GM12801 (cell line): Measurements from ENCODE around the gene PRKCSH.

ENCODE experiments used
- TF ChIP-seq, protein P1 (sequence below): IDR thresholded peaks from one replicate; pipeline ENCODE4 v1.5.1; 2011; ENCODE audit warnings: control low read depth; ENCODE audit not compliant: insufficient read length; ENCODE audit errors: extremely low read depth

PRKCSH gene

DNA sequence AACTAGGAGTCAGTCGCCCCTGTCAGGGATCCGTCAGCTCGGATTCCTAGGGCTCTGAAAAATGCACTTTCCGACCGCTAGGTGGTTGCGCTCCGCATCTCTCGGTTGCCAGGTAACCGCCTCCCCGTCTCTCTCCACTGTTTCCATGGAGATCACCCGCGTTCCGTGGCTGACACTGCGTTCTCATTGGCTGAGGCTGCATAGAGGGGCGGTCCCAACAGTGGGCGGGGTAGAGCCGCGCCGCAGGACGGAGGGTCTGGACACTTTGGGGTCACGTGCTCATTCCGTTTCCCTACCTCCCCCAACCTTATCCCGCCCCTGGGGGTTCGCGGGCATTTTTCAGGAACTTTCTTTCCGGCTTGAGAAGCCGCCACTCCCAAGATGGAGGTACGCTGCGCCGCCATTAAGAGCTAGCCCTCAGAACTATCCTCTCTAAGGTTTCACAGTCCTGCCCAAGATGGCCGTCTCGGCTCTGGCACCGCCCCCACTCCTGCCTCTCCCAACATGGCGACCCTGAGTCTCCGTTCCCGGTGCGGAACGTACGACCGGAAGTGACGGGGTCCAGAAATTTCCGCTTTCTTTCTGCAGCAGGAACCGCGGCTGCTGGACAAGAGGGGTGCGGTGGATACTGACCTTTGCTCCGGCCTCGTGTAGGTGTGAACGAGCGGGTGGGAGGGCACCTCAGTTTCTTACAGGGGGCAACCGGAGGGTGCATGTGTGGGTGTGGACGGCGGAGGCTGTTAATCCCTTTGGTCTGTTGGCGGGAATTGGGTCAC, at the start of gene PRKCSH, which contains the start of gene ODAD3:
Gene PRKCSH (plus strand): TSS at position 579 of the 776 bp plus-strand sequence. CDS start 483 bp downstream, outside the sequence.
Gene ODAD3 (minus strand): TSS at position 65 of the 776 bp plus-strand sequence. CDS start 105 bp downstream, outside the sequence.
- TF ChIP-seq, protein P1, sequence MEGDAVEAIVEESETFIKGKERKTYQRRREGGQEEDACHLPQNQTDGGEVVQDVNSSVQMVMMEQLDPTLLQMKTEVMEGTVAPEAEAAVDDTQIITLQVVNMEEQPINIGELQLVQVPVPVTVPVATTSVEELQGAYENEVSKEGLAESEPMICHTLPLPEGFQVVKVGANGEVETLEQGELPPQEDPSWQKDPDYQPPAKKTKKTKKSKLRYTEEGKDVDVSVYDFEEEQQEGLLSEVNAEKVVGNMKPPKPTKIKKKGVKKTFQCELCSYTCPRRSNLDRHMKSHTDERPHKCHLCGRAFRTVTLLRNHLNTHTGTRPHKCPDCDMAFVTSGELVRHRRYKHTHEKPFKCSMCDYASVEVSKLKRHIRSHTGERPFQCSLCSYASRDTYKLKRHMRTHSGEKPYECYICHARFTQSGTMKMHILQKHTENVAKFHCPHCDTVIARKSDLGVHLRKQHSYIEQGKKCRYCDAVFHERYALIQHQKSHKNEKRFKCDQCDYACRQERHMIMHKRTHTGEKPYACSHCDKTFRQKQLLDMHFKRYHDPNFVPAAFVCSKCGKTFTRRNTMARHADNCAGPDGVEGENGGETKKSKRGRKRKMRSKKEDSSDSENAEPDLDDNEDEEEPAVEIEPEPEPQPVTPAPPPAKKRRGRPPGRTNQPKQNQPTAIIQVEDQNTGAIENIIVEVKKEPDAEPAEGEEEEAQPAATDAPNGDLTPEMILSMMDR, result peak; percentile 74

DNA sequence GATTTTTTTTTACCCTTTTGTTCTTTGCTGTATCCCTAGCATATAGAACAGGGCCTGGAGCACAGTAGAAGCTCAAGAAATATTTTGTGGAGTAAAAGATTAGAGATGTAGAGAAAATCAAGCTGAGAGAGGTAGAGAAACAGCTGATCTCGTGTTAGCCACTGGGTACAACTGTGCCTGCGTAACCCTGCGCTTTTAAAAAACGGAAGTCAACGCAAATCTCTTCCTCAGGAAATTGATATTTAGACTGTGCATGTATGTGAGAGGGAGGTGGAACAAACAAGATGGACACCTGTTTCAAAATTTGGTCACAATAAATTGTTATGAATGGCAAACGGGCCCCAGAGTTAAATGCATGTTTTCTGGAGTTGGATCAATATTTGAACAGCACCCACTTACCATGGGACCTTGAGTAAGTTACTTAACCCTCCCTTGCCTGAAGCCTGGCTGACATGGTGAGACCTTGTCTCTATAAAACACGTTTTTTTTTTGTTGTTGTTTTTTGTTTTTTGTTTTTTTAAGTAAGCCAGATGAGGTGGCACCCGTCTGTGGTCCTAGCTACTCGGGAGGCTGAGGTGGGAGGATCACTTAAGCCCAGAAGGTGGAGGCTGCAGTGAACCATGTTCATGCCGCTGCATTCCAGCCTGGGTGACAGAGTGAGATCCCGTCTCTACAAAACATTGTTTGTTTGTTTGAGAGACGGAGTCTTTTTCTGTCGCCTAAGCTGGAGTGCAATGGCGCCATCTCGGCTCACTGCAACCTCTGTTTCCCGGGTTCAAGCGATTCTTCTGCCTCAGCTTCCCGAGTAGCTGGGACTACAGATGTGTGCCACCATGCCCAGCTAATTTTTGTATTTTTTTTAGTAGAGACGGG, 48.0 kb upstream of the PRKCSH start:
- TF ChIP-seq, protein P1, result no peak

GRCh38 chr19:11390359-11390758, 45.1 kb upstream of the PRKCSH start:
- TF ChIP-seq, protein P1, result no peak

DNA sequence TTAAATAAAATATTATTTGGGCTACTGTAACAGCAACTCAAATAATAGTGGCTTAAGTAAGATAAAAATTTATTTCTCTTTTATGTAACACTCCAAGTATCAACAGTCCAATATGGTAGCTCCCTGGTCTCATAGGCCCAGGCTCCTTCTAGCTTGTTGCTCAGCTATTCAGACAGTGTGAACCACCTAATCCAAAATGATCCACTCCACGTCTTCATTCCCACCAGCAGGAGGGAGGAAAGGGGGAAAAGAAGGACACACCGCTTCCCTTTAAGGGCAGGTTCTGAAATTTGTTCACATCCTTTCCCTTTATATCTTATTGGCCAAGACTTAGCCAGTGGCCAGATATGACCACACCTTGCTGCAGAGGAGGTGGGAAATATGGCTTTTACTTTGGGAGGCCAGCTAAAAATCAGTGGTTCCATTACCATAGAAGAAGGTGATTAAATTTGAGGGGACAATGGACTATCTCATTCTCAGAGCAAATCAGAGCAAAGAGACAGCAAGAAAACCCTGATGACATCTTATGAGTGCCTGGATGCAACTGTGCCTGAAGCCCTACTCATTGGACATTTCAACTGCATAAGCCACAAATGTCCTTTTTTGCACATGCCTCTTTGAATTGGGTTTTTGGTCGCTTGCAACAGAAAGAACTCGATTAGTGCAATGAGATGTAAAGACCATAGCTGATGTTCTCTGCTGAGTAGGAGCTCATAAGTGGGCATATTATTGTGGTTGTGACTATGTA, 44.3 kb upstream of the PRKCSH start:
- TF ChIP-seq, protein P1, result no peak

- TF ChIP-seq, protein P1, result no peak
These were observed 38.3 kb upstream of the PRKCSH start for GRCh38 chr19:11397089-11397610.

- TF ChIP-seq, protein P1, result no peak
These were observed 35.8 kb upstream of the PRKCSH start for GRCh38 chr19:11399667-11400066.
